B cell (primary cell): ENCODE measurements around the gene RNF157. TPM values are rescaled to one million over a fixed set of nuclear protein-coding genes. Genes with fewer than 3 reads are reported as not detected.
"Not testable (repeated sequence)": the region's sequence is repeated elsewhere in the genome, so short reads cannot be mapped to it uniquely, and the experiment has no call there.

ENCODE experiments used
- ATAC-seq: fragments of 200-7000 bp; cut with Tn5 transposase; one replicate; pipeline ENCODE4 v1.10.0; 2021; ENCODE audit warnings: low read depth, mild to moderate bottlenecking, moderate number of reproducible peaks, moderate library complexity
- CTCF ChIA-PET: fragments of 350-600 bp; sonication (Branson Sonifier 250); formaldehyde crosslinking; loops from one replicate; lab custom pipeline; 2021; ENCODE audit warnings: antibody characterized with exemption, inconsistent platforms; lab: Charles Lee
- POLR2A ChIA-PET: fragments of 350-600 bp; sonication (Branson Sonifier 250); formaldehyde crosslinking; loops from one replicate; lab custom pipeline; 2021; ENCODE audit warnings: antibody characterized with exemption; lab: Charles Lee
- DNase-seq: peaks from one replicate; pipeline ENCODE4 v3.0.0; 2013
- H2AFZ ChIP-seq: 2 replicates; pipeline ENCODE4 v1.6.1; 2012; ENCODE audit warnings: mild to moderate bottlenecking, low read depth, low read length; ENCODE audit not compliant: insufficient read depth, poor library complexity, severe bottlenecking
- H3K27ac ChIP-seq, 2 donors: 1 replicate in 1 of 2; 2 replicates in 1 of 2; pipeline ENCODE4 v1.5.1; 2012 to 2013; ENCODE audit warnings: low read length in 2 of 2, mild to moderate bottlenecking in 2 of 2, moderate library complexity in 1 of 2
- H3K27me3 ChIP-seq, 4 experiments: fragments of 200-600 bp in 1 of 4; sonication (generic) in 1 of 4; replicated peaks in 1 of 4; 1 replicate in 2 of 4; 2 replicates in 2 of 4; pipeline versions ENCODE4 v1.6.1 to v1.7.0; 2013 to 2016; ENCODE audit warnings: low read length in 3 of 4, mild to moderate bottlenecking in 2 of 4, mixed read lengths in 1 of 4, moderate library complexity in 1 of 4; ENCODE audit not compliant: insufficient read depth in 4 of 4, control insufficient read depth in 3 of 4; ENCODE audit errors: control extremely low read depth in 1 of 4
- H3K36me3 ChIP-seq, 2 experiments: replicated peaks in 1 of 2; 1 replicate in 1 of 2; 2 replicates in 1 of 2; pipeline versions ENCODE4 v1.6.1 to v1.7.1; 2013; ENCODE audit warnings: low read length in 1 of 2; ENCODE audit not compliant: insufficient read depth in 2 of 2, control insufficient read depth in 1 of 2; ENCODE audit errors: control extremely low read depth in 1 of 2, extremely low read depth in 1 of 2
- H3K4me1 ChIP-seq, 2 donors: fragments of 200-600 bp in 1 of 2; sonication (generic) in 1 of 2; 1 replicate in 1 of 2; 2 replicates in 1 of 2; pipeline versions ENCODE4 v1.5.1 to v1.6.1; 2013 to 2017; ENCODE audit warnings: low read length in 2 of 2; ENCODE audit not compliant: control insufficient read depth in 2 of 2, insufficient read depth in 2 of 2
- H3K4me2 ChIP-seq: replicated peaks from 2 replicates; pipeline ENCODE3; 2012; ENCODE audit warnings: mild to moderate bottlenecking, low read depth, low read length; ENCODE audit not compliant: poor library complexity, severe bottlenecking
- H3K4me3 ChIP-seq, 5 experiments: fragments of 200-600 bp in 1 of 5; sonication (generic) in 1 of 5; 1 replicate in 3 of 5; 2 replicates in 2 of 5; pipeline versions ENCODE4 v1.5.1 to v1.7.0; 2011 to 2016; ENCODE audit warnings: low read length in 4 of 5, mild to moderate bottlenecking in 4 of 5, low read depth in 2 of 5, control low read depth in 1 of 5, moderate library complexity in 1 of 5; ENCODE audit not compliant: insufficient read depth in 1 of 5; ENCODE audit errors: control extremely low read depth in 1 of 5, extremely low read depth in 1 of 5
- H3K79me2 ChIP-seq: fragments of 200-600 bp; sonication (generic); one replicate; pipeline ENCODE4 v1.6.0; 2016; ENCODE audit warnings: low read length; ENCODE audit not compliant: control insufficient read depth, insufficient read depth
- H3K9ac ChIP-seq: fragments of 200-600 bp; sonication (generic); 2 replicates; pipeline ENCODE4 v1.6.1; 2017; ENCODE audit warnings: mild to moderate bottlenecking, low read length, moderate library complexity
- H3K9me3 ChIP-seq, 3 donors: one replicate each; pipeline versions ENCODE4 v1.6.1 to v1.7.1; 2013; ENCODE audit warnings: low read length in 2 of 3; ENCODE audit not compliant: control insufficient read depth in 2 of 3, insufficient read depth in 1 of 3; ENCODE audit errors: control extremely low read depth in 1 of 3
- H4K20me1 ChIP-seq: 2 replicates; pipeline ENCODE4 v1.6.0; 2012; ENCODE audit warnings: mild to moderate bottlenecking, low read length; ENCODE audit not compliant: insufficient read depth, control insufficient read depth, poor library complexity, severe bottlenecking
- H3K27ac Mint-ChIP-seq: one replicate; pipeline ENCODE4 v1.8.0; 2021; ENCODE audit warnings: mixed read lengths
- H3K27me3 Mint-ChIP-seq: one replicate; pipeline ENCODE4 v1.8.0; 2021; ENCODE audit warnings: mixed read lengths
- H3K4me1 Mint-ChIP-seq: one replicate; pipeline ENCODE4 v1.8.0; 2021; ENCODE audit warnings: mixed read lengths
- H3K4me3 Mint-ChIP-seq: one replicate; pipeline ENCODE4 v1.8.0; 2021; ENCODE audit warnings: mixed read lengths
- H3K9me3 Mint-ChIP-seq: one replicate; pipeline ENCODE4 v1.8.0; 2022; ENCODE audit warnings: mixed read lengths; ENCODE audit not compliant: insufficient read depth
- CTCF ChIP-seq: fragments of 200-600 bp; IDR thresholded peaks from one replicate; pipeline ENCODE4 v1.8.0; 2022; ENCODE audit warnings: antibody characterized with exemption, mild to moderate bottlenecking
- EZH2 ChIP-seq: IDR thresholded peaks from 2 replicates; pipeline ENCODE4 v1.6.1; 2012; ENCODE audit warnings: borderline replicate concordance, low read depth, mild to moderate bottlenecking, moderate library complexity, low read length; ENCODE audit not compliant: insufficient read depth, poor library complexity, severe bottlenecking
- WGBS: methylation state at CpG from one replicate; pipeline ENCODE4 v1.1.5; 2013; ENCODE audit warnings: missing lambda C conversion rate; ENCODE audit not compliant: insufficient coverage; 5-methylcytosine and 5-hydroxymethylcytosine counted together
- intact Hi-C: fragments of 100-400 bp; cut with micrococcal nuclease; formaldehyde crosslinking; loops from one replicate; pipeline ENCODE4 v1.10.0; 2022
- polyA plus RNA-seq: library from polyadenylated mRNA; depleted of rRNA; stranded (reverse); fragments of >200 nt; gene quantifications from 2 replicates; pipeline ENCODE4 v1.2.3, GENCODE V29; 2012
- total RNA-seq, 2 donors: library from RNA; stranded (reverse); fragments of 120-200 nt in 1 of 2; gene quantifications; 1 replicate in 1 of 2; 2 replicates in 1 of 2; pipeline versions ENCODE4 v1.2.3 to v1.2.4, GENCODE V29; 2013 to 2022

RNF157 gene
- total and polyA plus RNA-seq, 2 donors (not counting 1 experiment from before 2014, with no cell fraction given): 0.54 to 1.2 TPM

DNA sequence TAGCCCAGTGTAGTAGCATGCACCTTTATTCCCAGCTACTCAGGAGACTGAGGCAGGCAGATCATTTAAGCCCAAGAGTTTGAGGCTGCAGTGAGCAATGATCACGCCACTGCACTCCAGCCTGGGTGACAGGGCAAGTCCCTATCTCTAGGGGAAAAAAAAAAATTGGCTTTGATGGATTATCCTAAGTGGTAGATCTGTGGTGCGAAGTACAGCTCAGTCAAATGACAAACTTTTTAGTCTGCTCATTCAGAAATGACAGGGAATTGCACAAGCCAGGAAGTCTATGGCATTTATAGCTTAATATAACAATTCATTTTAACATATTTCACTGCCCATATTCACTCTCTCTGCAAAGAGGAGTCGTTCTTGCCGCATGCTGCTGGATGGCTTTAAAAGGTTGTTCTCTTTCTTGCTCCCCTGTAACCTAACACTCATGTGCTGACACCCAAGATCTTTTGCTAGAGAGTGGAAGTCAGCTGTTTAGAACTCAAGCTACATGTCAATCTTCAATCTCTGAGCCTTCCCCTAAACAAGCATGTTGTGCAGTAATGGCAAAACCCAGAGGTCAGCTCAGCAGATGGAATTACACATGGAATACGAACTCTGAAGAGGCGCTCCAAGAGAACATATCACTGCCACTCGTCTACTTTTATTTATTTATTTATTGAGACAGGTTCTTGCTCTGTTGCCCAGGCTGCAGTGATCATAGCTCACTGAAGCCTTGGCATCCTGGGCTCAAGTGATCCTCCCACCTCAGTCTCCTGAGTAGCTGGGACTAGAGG lies 32.8 kb downstream of the RNF157 start:
- CTCF ChIA-PET: no interaction called here
- Mint-ChIP-seq H3K4me1 (peaks cover 9% of the 10 kb centered on the region), H3K4me3 (no peak overlapping the region), H3K27ac (no peak overlapping the region), H3K27me3 (peaks cover 4% of the 10 kb centered on the region), H3K9me3 (no peaks in the 10 kb centered on the region)
- DNase-seq (no peak), ATAC-seq (no peak)
- Histone ChIP-seq H4K20me1 (no peaks in the 10 kb centered on the region), H3K36me3 (no peaks in the 10 kb centered on the region), H3K9me3 (no peaks in the 10 kb centered on the region), H3K27ac (no peak overlapping the region), H3K4me3 (no peak overlapping the region), H3K9ac (no peak overlapping the region), H3K79me2 (no peaks in the 10 kb centered on the region), H3K27me3 (no peaks in the 10 kb centered on the region), H3K4me2 (no peak overlapping the region), H3K4me1 (no peaks in the 10 kb centered on the region), H2AFZ (no peak overlapping the region)
- intact Hi-C loops: no loop called here
- TF ChIP-seq EZH2 (no peak), CTCF (no peak)
- POLR2A ChIA-PET: no interaction called here
- 100% methylated on average over 1 of the region's 7 CpGs for WGBS

- intact Hi-C loops, H2AFZ ChIP-seq, H3K4me1 ChIP-seq, H3K36me3 ChIP-seq, POLR2A ChIA-PET, H3K27me3 ChIP-seq, H4K20me1 ChIP-seq, H3K9ac ChIP-seq, H3K27me3 Mint-ChIP-seq, DNase-seq, ATAC-seq, H3K27ac Mint-ChIP-seq, H3K27ac ChIP-seq, H3K4me3 Mint-ChIP-seq, H3K79me2 ChIP-seq, H3K9me3 Mint-ChIP-seq, H3K4me2 ChIP-seq, H3K9me3 ChIP-seq, H3K4me3 ChIP-seq, H3K4me1 Mint-ChIP-seq: not testable (repeated sequence)
- CTCF ChIA-PET: interaction anchor here (0.8 to 1.3 kb wide), 3 partner anchors 24 to 74 kb away, joined by 3 to 5 read pairs (median 4); no protein-coding TSS in a partner anchor
- WGBS: no CpG with 5 or more reads among the region's 9 CpGs
Measured at GRCh38 chr17:76205542-76206144, 34.6 kb downstream of the RNF157 start.
